Activated B cell treated with CpG ODN at 0.5 μM for 24 hours (primary cell): Measurements from ENCODE around the gene TSSK1B. TPM values are rescaled to one million over a fixed set of nuclear protein-coding genes. Genes with fewer than 3 reads are reported as not detected.

Experiments used
- ATAC-seq: fragments of 200-7000 bp; cut with Tn5 transposase; one replicate; pipeline ENCODE4 v1.10.0; 2021; ENCODE audit warnings: low read depth, mild to moderate bottlenecking, moderate library complexity
- CTCF ChIA-PET: fragments of 350-600 bp; sonication (Branson Sonifier 250); formaldehyde crosslinking; loops from one replicate; lab custom pipeline; 2021; ENCODE audit warnings: antibody characterized with exemption; lab: Charles Lee
- POLR2A ChIA-PET: fragments of 350-600 bp; sonication (Branson Sonifier 250); formaldehyde crosslinking; loops from one replicate; lab custom pipeline; 2021; ENCODE audit warnings: antibody characterized with exemption; lab: Charles Lee
- DNase-seq: peaks from one replicate; pipeline ENCODE4 v3.0.0; 2022
- H3K27ac Mint-ChIP-seq: one replicate; pipeline ENCODE4 v1.8.0; 2020; ENCODE audit warnings: mixed read lengths
- H3K27me3 Mint-ChIP-seq: one replicate; pipeline ENCODE4 v1.8.0; 2021; ENCODE audit warnings: mixed read lengths
- H3K36me3 Mint-ChIP-seq: one replicate; pipeline ENCODE4 v1.8.0; 2021; ENCODE audit warnings: low read depth, mixed read lengths
- H3K4me1 Mint-ChIP-seq: one replicate; pipeline ENCODE4 v1.8.0; 2021; ENCODE audit warnings: mixed read lengths
- H3K4me3 Mint-ChIP-seq: one replicate; pipeline ENCODE4 v1.8.0; 2020; ENCODE audit warnings: mild to moderate bottlenecking, mixed read lengths
- H3K9me3 Mint-ChIP-seq: one replicate; pipeline ENCODE4 v1.8.0; 2020; ENCODE audit warnings: mixed read lengths
- intact Hi-C: fragments of 100-400 bp; cut with micrococcal nuclease; formaldehyde crosslinking; loops from one replicate; pipeline ENCODE4 v1.15.1; 2024
- total RNA-seq: library from RNA; stranded (reverse); gene quantifications from 2 replicates; pipeline ENCODE4 v1.2.3, GENCODE V29; 2022
- TF ChIP-seq, protein P1 (sequence below): fragments of 200-600 bp; IDR thresholded peaks from one replicate; pipeline ENCODE4 v1.8.0; 2022; ENCODE audit warnings: antibody characterized with exemption, mild to moderate bottlenecking

The TSSK1B gene
- total RNA-seq, 1 donor from 2014 or later, result not detected

DNA sequence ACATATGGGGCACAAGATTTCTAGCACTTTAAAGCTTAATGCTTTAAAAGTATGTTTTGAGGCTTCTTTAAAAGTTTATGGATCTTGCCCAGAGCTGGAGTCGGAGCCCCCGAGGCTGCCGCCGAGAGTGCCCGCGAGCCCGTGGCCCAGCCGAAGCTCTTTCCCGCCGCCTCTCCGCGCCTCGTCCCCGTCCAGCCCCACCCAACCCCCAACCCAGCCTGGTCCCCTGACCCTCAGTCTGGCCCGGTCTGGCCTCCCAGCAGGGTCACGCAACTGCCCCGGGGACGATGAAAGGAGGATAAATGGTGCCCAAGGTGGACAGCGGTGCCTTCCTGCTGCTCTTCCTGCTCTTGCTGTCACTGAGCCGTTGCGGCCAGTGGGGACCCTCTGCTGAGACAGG, 1.7 kb downstream of the TSSK1B start:
- intact Hi-C loops, result no loop called here
- H3K27me3 Mint-ChIP-seq, result no peaks in the 10 kb centered on the region
- no peak for ATAC-seq
- TF ChIP-seq, protein P1, sequence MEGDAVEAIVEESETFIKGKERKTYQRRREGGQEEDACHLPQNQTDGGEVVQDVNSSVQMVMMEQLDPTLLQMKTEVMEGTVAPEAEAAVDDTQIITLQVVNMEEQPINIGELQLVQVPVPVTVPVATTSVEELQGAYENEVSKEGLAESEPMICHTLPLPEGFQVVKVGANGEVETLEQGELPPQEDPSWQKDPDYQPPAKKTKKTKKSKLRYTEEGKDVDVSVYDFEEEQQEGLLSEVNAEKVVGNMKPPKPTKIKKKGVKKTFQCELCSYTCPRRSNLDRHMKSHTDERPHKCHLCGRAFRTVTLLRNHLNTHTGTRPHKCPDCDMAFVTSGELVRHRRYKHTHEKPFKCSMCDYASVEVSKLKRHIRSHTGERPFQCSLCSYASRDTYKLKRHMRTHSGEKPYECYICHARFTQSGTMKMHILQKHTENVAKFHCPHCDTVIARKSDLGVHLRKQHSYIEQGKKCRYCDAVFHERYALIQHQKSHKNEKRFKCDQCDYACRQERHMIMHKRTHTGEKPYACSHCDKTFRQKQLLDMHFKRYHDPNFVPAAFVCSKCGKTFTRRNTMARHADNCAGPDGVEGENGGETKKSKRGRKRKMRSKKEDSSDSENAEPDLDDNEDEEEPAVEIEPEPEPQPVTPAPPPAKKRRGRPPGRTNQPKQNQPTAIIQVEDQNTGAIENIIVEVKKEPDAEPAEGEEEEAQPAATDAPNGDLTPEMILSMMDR, result no peak
- H3K9me3 Mint-ChIP-seq, result no peaks in the 10 kb centered on the region
- CTCF ChIA-PET, result no interaction called here
- no peaks in the 10 kb centered on the region for H3K36me3 Mint-ChIP-seq
- H3K4me1 Mint-ChIP-seq, result no peaks in the 10 kb centered on the region
- POLR2A ChIA-PET, result no interaction called here
- H3K4me3 Mint-ChIP-seq, result no peak overlapping the region
- no peak overlapping the region for H3K27ac Mint-ChIP-seq
- no peak for DNase-seq

DNA sequence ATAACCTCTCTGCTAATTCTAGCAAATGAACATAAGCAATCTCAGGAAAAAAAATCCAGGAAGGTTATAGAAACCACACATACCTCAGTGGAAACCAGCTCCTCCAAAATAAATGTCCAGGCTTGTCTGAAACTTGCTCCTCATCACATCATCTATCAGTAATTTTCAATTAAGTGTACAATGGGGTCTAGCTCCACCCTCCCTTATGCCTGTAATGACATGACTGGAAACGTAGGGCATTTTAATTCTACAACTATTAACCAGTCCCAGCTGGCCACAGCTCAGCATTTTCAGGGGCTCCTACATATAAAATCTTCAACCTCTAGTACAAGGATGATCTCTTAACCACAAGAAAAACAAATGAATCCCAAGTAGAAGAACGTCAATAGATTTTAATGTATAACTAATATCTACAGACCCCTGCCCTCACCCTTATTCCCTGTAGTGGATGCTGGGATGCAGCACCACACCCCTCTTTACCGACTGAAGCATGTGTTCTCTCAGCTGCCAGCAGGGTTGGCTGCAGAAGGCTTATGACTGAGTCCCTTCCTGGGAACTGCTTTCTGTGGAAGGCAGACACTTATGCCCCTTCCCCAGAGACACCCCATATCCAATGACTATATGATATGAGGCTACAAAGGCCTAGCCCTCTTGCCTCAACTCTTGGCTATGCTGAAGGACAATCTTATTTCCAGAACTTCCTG, 6.8 kb downstream of the TSSK1B start:
- no peak for ATAC-seq
- TF ChIP-seq, protein P1, result no peak
- Mint-ChIP-seq H3K27me3 (peaks cover 3% of the 10 kb centered on the region), H3K36me3 (no peaks in the 10 kb centered on the region), H3K4me3 (no peak overlapping the region), H3K27ac (no peak overlapping the region), H3K4me1 (no peaks in the 10 kb centered on the region), H3K9me3 (no peaks in the 10 kb centered on the region)
- POLR2A ChIA-PET, result no interaction called here
- intact Hi-C loops, result no loop called here
- DNase-seq, result no peak
- CTCF ChIA-PET, result no interaction called here

GRCh38 chr5:113425909-113426308, 8.9 kb downstream of the TSSK1B start:
- H3K27me3 Mint-ChIP-seq, result peaks cover 7% of the 10 kb centered on the region
- ChIA-PET POLR2A (no interaction called here), CTCF (no interaction called here)
- TF ChIP-seq, protein P1, result no peak
- H3K4me1 Mint-ChIP-seq, result no peaks in the 10 kb centered on the region
- no peak overlapping the region for H3K27ac Mint-ChIP-seq
- H3K36me3 Mint-ChIP-seq, result no peaks in the 10 kb centered on the region
- H3K9me3 Mint-ChIP-seq, result no peaks in the 10 kb centered on the region
- H3K4me3 Mint-ChIP-seq, result no peak overlapping the region
- ATAC-seq (no peak), DNase-seq (no peak)
- intact Hi-C loops, result no loop called here

- DNase-seq, result no peak
- no peak overlapping the region for H3K4me3 Mint-ChIP-seq
- no peaks in the 10 kb centered on the region for H3K4me1 Mint-ChIP-seq
- H3K36me3 Mint-ChIP-seq, result no peaks in the 10 kb centered on the region
- no peaks in the 10 kb centered on the region for H3K9me3 Mint-ChIP-seq
- CTCF ChIA-PET, result no interaction called here
- intact Hi-C loops, result no loop called here
- no peak for ATAC-seq
- POLR2A ChIA-PET, result no interaction called here
- peaks cover 7% of the 10 kb centered on the region for H3K27me3 Mint-ChIP-seq
- no peak overlapping the region for H3K27ac Mint-ChIP-seq
- TF ChIP-seq, protein P1, result no peak
Observed at GRCh38 chr5:113421693-113422092, 13.1 kb downstream of the TSSK1B start.

DNA sequence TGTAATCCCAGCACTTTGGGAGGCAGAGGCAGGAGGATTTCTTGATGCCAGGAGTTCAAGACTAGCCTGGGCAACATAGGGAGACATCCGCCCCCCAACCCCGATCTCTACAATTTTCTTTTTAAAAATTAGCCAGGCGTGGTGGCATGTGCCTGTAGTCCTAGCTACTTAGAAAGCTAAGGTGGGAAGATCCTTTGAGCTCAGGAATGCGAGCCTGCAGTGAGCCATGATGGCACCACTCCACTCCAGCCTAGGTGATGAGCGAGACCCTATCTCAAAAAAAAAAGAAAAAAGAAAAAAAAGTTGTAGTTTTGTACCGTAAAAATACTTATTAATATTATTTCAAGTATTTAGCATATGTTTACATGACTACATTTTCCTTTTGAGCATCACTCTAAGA, 29.3 kb downstream of the TSSK1B start:
- TF ChIP-seq, protein P1, result no peak
- Mint-ChIP-seq H3K4me1 (no peaks in the 10 kb centered on the region), H3K27me3 (peaks cover 3% of the 10 kb centered on the region), H3K36me3 (no peaks in the 10 kb centered on the region), H3K9me3 (no peaks in the 10 kb centered on the region), H3K4me3 (no peak overlapping the region), H3K27ac (no peak overlapping the region)
- intact Hi-C loops, result no loop called here
- ChIA-PET POLR2A (no interaction called here), CTCF (no interaction called here)
- ATAC-seq (no peak), DNase-seq (no peak)
